Liver (tissue), 9 donors: ENCODE results near the gene BCR. TPM values are rescaled to one million over a fixed set of nuclear protein-coding genes. Genes with fewer than 3 reads are reported as not detected.

Experiments used
- DNase-seq: peaks from one replicate; pipeline ENCODE4 v3.0.0-alpha.2; 2017; ENCODE audit warnings: low spot score
- H3K27ac ChIP-seq, 2 donors: one replicate each; pipeline ENCODE4 v1.7.0; 2013; ENCODE audit warnings: inconsistent platforms in 2 of 2, low read length in 2 of 2, control low read depth in 1 of 2, low read depth in 1 of 2, mild to moderate bottlenecking in 1 of 2
- H3K27me3 ChIP-seq, 4 donors: one replicate each; pipeline versions ENCODE4 v1.6.1 to v1.7.0; 2013; ENCODE audit warnings: low read length in 3 of 4, inconsistent platforms in 1 of 4, mild to moderate bottlenecking in 1 of 4, moderate library complexity in 1 of 4; ENCODE audit not compliant: control insufficient read depth in 4 of 4, insufficient read depth in 4 of 4
- H3K36me3 ChIP-seq, 4 donors: one replicate each; pipeline versions ENCODE4 v1.6.1 to v1.7.0; 2013; ENCODE audit warnings: low read length in 3 of 4, mild to moderate bottlenecking in 3 of 4, low read depth in 1 of 4, moderate library complexity in 1 of 4; ENCODE audit not compliant: control insufficient read depth in 4 of 4, insufficient read depth in 3 of 4
- H3K4me1 ChIP-seq, 4 donors: one replicate each; pipeline versions ENCODE4 v1.6.1 to v1.7.0; 2013; ENCODE audit warnings: low read length in 3 of 4, mild to moderate bottlenecking in 3 of 4, moderate library complexity in 1 of 4; ENCODE audit not compliant: control insufficient read depth in 4 of 4, insufficient read depth in 4 of 4
- H3K4me3 ChIP-seq, 3 donors: one replicate each; pipeline versions ENCODE4 v1.6.1 to v1.7.0; 2013; ENCODE audit warnings: low read length in 3 of 3, control low read depth in 1 of 3, low read depth in 1 of 3, mild to moderate bottlenecking in 1 of 3
- H3K9ac ChIP-seq, 2 donors: one replicate each; pipeline ENCODE4 v1.7.0; 2013; ENCODE audit warnings: low read length in 2 of 2, mild to moderate bottlenecking in 2 of 2, moderate library complexity in 2 of 2, control low read depth in 1 of 2, low read depth in 1 of 2
- H3K9me3 ChIP-seq, 4 donors: one replicate each; pipeline versions ENCODE4 v1.6.1 to v1.7.0; 2013; ENCODE audit warnings: low read length in 3 of 4; ENCODE audit not compliant: control insufficient read depth in 4 of 4
- EGR1 ChIP-seq, 2 donors: IDR thresholded peaks; 2 replicates each; pipeline ENCODE4 v1.6.1; 2016 to 2018; ENCODE audit warnings: antibody characterized with exemption in 2 of 2, low read depth in 2 of 2
- FOXA1 ChIP-seq: IDR thresholded peaks from 2 replicates; pipeline ENCODE4 v1.6.1; 2016; ENCODE audit warnings: antibody characterized with exemption
- FOXA2 ChIP-seq: IDR thresholded peaks from 2 replicates; pipeline ENCODE4 v1.6.1; 2016; ENCODE audit warnings: antibody characterized with exemption
- GABPA ChIP-seq, 2 donors: IDR thresholded peaks in 1 of 2; conservative IDR thresholded peaks in 1 of 2; 2 replicates each; pipeline ENCODE4 v1.6.1; 2016; ENCODE audit warnings: antibody characterized with exemption in 2 of 2, mild to moderate bottlenecking in 1 of 2, moderate library complexity in 1 of 2
- HNF4A ChIP-seq, 2 donors: conservative IDR thresholded peaks; 2 replicates each; pipeline ENCODE4 v1.6.1; 2016; ENCODE audit warnings: antibody characterized with exemption in 2 of 2, mild to moderate bottlenecking in 2 of 2
- HNF4G ChIP-seq: IDR thresholded peaks from 2 replicates; pipeline ENCODE4 v1.6.1; 2016; ENCODE audit warnings: antibody characterized with exemption
- JUND ChIP-seq, 2 donors: IDR thresholded peaks; 2 replicates each; pipeline ENCODE4 v1.6.1; 2016; ENCODE audit warnings: antibody characterized with exemption in 2 of 2
- MAX ChIP-seq: IDR thresholded peaks from 2 replicates; pipeline ENCODE4 v1.6.1; 2016; ENCODE audit warnings: antibody characterized with exemption
- NR2F2 ChIP-seq: IDR thresholded peaks from 2 replicates; pipeline ENCODE4 v1.6.1; 2016; ENCODE audit warnings: antibody characterized with exemption
- RAD21 ChIP-seq, 2 donors: IDR thresholded peaks; 2 replicates each; pipeline ENCODE4 v1.6.1; 2016; ENCODE audit warnings: antibody characterized with exemption in 2 of 2, mild to moderate bottlenecking in 2 of 2
- REST ChIP-seq: IDR thresholded peaks from 2 replicates; pipeline ENCODE4 v1.6.1; 2016; ENCODE audit warnings: antibody characterized with exemption, mild to moderate bottlenecking
- RXRA ChIP-seq, 2 donors: IDR thresholded peaks; 2 replicates each; pipeline ENCODE4 v1.6.1; 2017 to 2018; ENCODE audit warnings: antibody characterized with exemption in 2 of 2, mild to moderate bottlenecking in 1 of 2
- SP1 ChIP-seq: IDR thresholded peaks from 2 replicates; pipeline ENCODE4 v1.6.1; 2018; ENCODE audit warnings: antibody characterized with exemption, mild to moderate bottlenecking
- TAF1 ChIP-seq: conservative IDR thresholded peaks from 2 replicates; pipeline ENCODE4 v1.6.1; 2016; ENCODE audit warnings: antibody characterized with exemption, mild to moderate bottlenecking
- YY1 ChIP-seq: IDR thresholded peaks from 2 replicates; pipeline ENCODE4 v1.6.1; 2016; ENCODE audit warnings: antibody characterized with exemption, mild to moderate bottlenecking
- WGBS: extraction: QIAGEN DNeasy Blood & Tissue Kit; methylation state at CpG from one replicate; pipeline ENCODE4 v1.1.7; 2013; 5-methylcytosine and 5-hydroxymethylcytosine counted together
- polyA plus RNA-seq, 2 donors: library from polyadenylated mRNA; stranded (reverse) in 1 of 2; unstranded in 1 of 2; fragments of 200-250 nt in 1 of 2; fragments of >200 nt in 1 of 2; fragmentation: Nextera tagmentation in 1 of 2; extraction: Ambion mirVana in 1 of 2; gene quantifications; one replicate each; pipeline versions ENCODE4 v1.2.1 to v1.2.3, GENCODE V29; 2013 to 2015
- total RNA-seq, 2 donors: library from RNA; depleted of rRNA; stranded (reverse); fragments of >200 nt; gene quantifications; one replicate each; pipeline ENCODE4 v1.2.3, GENCODE V29; 2014
- TF ChIP-seq, protein P1 (sequence below): fragments of 150-350 bp; IDR thresholded peaks from 2 replicates; pipeline ENCODE4 v1.5.1; 2017; ENCODE audit warnings: improper control_type of control experiment, low read depth, low read length; ENCODE audit not compliant: missing input control
- TF ChIP-seq, protein P2 (sequence below): IDR thresholded peaks from 2 replicates; pipeline ENCODE4 v1.6.1; 2016; ENCODE audit warnings: antibody characterized with exemption
- TF ChIP-seq, protein P3 (sequence below): IDR thresholded peaks from 2 replicates; pipeline ENCODE4 v1.6.1; 2016; ENCODE audit warnings: antibody characterized with exemption
- donor health status: healthy.
- donor health status: healthy.
- donor health status: healthy.
- donor health status: healthy.
- donor health status: healthy.

The BCR gene
- total and polyA plus RNA-seq, 4 donors = 7.4 to 35.6 (median 18.3) TPM

DNA sequence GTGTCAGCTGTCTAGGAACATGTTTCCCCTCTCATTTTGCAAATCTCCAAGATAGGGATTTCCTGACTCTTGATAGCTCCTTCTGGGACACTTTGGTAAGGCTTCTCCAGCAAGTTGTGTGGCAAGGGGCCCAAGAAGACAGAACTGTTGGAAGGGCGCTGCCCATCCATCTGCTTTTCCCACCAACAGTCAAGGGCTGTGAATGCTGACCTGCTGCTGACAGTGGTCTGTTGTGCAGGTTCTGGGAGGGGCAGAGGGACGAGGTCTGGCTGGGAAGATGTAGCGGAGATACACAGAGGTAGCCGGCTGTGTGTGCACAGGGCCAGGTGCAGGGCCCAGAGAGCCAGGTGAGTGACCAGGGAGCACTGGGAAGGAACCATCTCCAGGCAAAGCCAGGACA lies 12.2 kb downstream of the BCR start:
- DNase-seq = no peak
- no peaks in the 10 kb centered on the region for H3K27me3 ChIP-seq
- TF ChIP-seq FOXA2 = no peak
- TF ChIP-seq FOXA1 = no peak
- TF ChIP-seq, protein P1, sequence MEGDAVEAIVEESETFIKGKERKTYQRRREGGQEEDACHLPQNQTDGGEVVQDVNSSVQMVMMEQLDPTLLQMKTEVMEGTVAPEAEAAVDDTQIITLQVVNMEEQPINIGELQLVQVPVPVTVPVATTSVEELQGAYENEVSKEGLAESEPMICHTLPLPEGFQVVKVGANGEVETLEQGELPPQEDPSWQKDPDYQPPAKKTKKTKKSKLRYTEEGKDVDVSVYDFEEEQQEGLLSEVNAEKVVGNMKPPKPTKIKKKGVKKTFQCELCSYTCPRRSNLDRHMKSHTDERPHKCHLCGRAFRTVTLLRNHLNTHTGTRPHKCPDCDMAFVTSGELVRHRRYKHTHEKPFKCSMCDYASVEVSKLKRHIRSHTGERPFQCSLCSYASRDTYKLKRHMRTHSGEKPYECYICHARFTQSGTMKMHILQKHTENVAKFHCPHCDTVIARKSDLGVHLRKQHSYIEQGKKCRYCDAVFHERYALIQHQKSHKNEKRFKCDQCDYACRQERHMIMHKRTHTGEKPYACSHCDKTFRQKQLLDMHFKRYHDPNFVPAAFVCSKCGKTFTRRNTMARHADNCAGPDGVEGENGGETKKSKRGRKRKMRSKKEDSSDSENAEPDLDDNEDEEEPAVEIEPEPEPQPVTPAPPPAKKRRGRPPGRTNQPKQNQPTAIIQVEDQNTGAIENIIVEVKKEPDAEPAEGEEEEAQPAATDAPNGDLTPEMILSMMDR = no peak
- TF ChIP-seq JUND (IDR thresholded peaks at IDR 0.05) = no peak
- no peak for TF ChIP-seq EGR1 (IDR thresholded peaks at IDR 0.05; ENCODE audit: low read depth in 2 of 2)
- no peak for TF ChIP-seq HNF4G
- TF ChIP-seq SP1 = no peak
- WGBS = 96% methylated on average over 4 of the region's 4 CpGs
- no peak overlapping the region for H3K4me3 ChIP-seq
- no peak overlapping the region for H3K27ac ChIP-seq
- no peak overlapping the region for H3K9ac ChIP-seq
- no peaks in the 10 kb centered on the region for H3K36me3 ChIP-seq
- no peaks in the 10 kb centered on the region for H3K4me1 ChIP-seq
- H3K9me3 ChIP-seq = no peaks in the 10 kb centered on the region

- H3K27me3 ChIP-seq = no peaks in the 10 kb centered on the region
- DNase-seq = no peak
- no peak overlapping the region for H3K9ac ChIP-seq
- no peak overlapping the region for H3K27ac ChIP-seq
- no peaks in the 10 kb centered on the region for H3K4me1 ChIP-seq
- no peak overlapping the region for H3K4me3 ChIP-seq
- H3K36me3 ChIP-seq = no peaks in the 10 kb centered on the region
- 97% methylated on average over 5 of the region's 5 CpGs for WGBS
- H3K9me3 ChIP-seq = no peaks in the 10 kb centered on the region
- TF ChIP-seq EGR1 (IDR thresholded peaks at IDR 0.05; ENCODE audit: low read depth in 2 of 2) = no peak
- no peak for TF ChIP-seq YY1
Measured at GRCh38 chr22:23193196-23193827, 13.0 kb downstream of the BCR start.

DNA sequence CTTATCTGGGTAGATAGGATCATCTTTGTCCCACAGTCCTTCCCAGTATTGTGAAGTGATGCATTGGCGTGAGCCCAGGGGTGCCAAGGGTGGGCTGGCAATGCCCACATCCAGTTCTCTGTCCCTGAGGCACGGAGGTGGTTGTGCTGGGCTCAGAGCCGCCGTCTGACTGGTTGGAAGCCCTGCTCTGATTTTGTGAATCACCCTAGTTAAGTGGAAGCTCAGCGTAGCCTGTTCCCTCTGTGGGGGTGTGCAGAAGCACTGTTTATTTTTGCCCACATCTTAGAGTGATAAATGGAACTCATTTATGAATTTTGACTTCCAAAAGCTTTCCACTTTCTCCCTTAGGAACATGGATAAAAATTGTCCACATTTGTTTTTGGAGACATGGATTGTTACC lies 13.6 kb downstream of the BCR start:
- H3K9me3 ChIP-seq = no peaks in the 10 kb centered on the region
- H3K27me3 ChIP-seq = no peaks in the 10 kb centered on the region
- no peak overlapping the region for H3K9ac ChIP-seq
- no peak for DNase-seq
- H3K27ac ChIP-seq = no peak overlapping the region
- no peaks in the 10 kb centered on the region for H3K4me1 ChIP-seq
- TF ChIP-seq REST (no peak), HNF4A (conservative IDR thresholded peaks at IDR 0.05) (no peak), GABPA (IDR thresholded peaks at IDR 0.05 in 1 of 2, conservative IDR thresholded peaks at IDR 0.05 in 1 of 2) (no peak), TAF1 (no peak), RAD21 (IDR thresholded peaks at IDR 0.05) (no peak), FOXA1 (no peak), NR2F2 (no peak), JUND (IDR thresholded peaks at IDR 0.05) (no peak), MAX (no peak), FOXA2 (no peak), SP1 (no peak), RXRA (IDR thresholded peaks at IDR 0.05) (no peak), YY1 (no peak), HNF4G (no peak), EGR1 (IDR thresholded peaks at IDR 0.05; ENCODE audit: low read depth in 2 of 2) (no peak)
- TF ChIP-seq, protein P1 = no peak
- TF ChIP-seq, protein P2, sequence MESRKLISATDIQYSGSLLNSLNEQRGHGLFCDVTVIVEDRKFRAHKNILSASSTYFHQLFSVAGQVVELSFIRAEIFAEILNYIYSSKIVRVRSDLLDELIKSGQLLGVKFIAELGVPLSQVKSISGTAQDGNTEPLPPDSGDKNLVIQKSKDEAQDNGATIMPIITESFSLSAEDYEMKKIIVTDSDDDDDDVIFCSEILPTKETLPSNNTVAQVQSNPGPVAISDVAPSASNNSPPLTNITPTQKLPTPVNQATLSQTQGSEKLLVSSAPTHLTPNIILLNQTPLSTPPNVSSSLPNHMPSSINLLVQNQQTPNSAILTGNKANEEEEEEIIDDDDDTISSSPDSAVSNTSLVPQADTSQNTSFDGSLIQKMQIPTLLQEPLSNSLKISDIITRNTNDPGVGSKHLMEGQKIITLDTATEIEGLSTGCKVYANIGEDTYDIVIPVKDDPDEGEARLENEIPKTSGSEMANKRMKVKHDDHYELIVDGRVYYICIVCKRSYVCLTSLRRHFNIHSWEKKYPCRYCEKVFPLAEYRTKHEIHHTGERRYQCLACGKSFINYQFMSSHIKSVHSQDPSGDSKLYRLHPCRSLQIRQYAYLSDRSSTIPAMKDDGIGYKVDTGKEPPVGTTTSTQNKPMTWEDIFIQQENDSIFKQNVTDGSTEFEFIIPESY = no peak
- TF ChIP-seq, protein P3, sequence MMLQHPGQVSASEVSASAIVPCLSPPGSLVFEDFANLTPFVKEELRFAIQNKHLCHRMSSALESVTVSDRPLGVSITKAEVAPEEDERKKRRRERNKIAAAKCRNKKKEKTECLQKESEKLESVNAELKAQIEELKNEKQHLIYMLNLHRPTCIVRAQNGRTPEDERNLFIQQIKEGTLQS = no peak
- no peak overlapping the region for H3K4me3 ChIP-seq
- H3K36me3 ChIP-seq = no peaks in the 10 kb centered on the region
- WGBS = 96% methylated on average over 5 of the region's 5 CpGs
